Measurements from ENCODE around the gene CPOX. TPM values are rescaled to one million over a fixed set of nuclear protein-coding genes. Genes with fewer than 3 reads are reported as not detected.

The CPOX gene
- total RNA-seq, 4 donors from 2014 or later = 9.8 to 25.6 (median 15.1) TPM

DNA sequence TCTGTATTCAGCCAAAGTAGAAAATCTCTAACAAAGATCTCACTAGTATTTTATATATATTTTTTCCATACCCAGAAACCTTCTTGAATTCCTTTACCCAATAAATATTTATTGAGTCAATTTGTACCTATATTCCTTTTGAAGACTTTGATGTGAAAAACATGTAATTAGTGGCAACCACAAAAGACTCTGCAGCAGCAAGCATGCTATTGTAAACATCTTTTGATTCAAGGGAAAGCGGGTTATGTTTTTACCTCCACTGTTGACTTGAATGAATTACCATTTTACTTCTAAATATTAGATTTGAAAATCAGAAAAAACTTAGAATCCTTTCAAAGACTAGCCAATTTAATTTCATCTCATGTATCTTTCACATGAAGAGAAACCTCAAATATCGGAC, 59.2 kb downstream of the CPOX start:
- Histone ChIP-seq H3K36me3 (no peaks in the 10 kb centered on the region), H3K4me1 (no peaks in the 10 kb centered on the region), H3K9me3 (no peaks in the 10 kb centered on the region), H3K27me3 (no peaks in the 10 kb centered on the region), H3K27ac (no peak overlapping the region), H3K4me3 (no peak overlapping the region)
- ATAC-seq (no peak), DNase-seq (no peak)
- in situ Hi-C loops (cut with MboI; ENCODE audit: low sequenced_read_pairs in 4 of 4) (no loop called here), intact Hi-C loops (cut with DNase I; ENCODE audit: low total_unique reads) (no loop called here)
- no peak for TF ChIP-seq CTCF (IDR thresholded peaks at IDR 0.05 in 4 of 5, conservative IDR thresholded peaks at IDR 0.05 in 1 of 5)
- no peak for TF ChIP-seq POLR2A (IDR thresholded peaks at IDR 0.05)

DNA sequence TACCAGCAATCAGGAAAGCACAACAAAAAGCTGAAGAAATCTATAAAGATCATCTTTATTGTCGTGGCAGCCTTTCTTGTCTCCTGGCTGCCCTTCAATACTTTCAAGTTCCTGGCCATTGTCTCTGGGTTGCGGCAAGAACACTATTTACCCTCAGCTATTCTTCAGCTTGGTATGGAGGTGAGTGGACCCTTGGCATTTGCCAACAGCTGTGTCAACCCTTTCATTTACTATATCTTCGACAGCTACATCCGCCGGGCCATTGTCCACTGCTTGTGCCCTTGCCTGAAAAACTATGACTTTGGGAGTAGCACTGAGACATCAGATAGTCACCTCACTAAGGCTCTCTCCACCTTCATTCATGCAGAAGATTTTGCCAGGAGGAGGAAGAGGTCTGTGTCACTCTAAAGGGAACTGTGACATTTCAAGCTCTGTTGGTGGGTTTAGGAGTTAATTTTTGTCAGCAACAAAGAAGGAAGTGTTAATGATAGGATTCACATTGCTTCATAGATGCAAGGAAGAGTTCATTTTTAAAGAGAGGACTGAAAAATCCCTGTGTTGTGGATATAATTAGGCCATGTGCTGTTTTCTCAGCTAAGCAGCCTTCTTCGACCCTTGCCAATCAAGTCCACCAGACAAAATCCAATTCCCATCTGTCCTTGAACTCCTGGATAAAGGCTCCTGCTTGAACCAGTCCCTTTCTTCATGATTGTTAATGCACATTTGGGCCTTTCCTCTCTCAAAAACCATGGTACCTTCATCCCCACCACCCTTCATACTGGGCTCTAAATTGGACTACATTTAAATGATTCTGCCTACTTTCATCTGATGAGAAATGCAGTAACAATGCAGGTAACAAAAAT, 60.5 kb downstream of the CPOX start:
- intact Hi-C loops (cut with DNase I; ENCODE audit: low total_unique reads) = no loop called here

DNA sequence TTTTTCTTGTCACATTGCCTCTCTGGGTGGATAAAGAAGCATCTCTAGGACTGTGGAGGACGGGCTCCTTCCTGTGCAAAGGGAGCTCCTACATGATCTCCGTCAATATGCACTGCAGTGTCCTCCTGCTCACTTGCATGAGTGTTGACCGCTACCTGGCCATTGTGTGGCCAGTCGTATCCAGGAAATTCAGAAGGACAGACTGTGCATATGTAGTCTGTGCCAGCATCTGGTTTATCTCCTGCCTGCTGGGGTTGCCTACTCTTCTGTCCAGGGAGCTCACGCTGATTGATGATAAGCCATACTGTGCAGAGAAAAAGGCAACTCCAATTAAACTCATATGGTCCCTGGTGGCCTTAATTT, 61.2 kb downstream of the CPOX start:
- no peak for TF ChIP-seq POLR2A (IDR thresholded peaks at IDR 0.05)
- no peak for TF ChIP-seq CTCF (IDR thresholded peaks at IDR 0.05 in 4 of 5, conservative IDR thresholded peaks at IDR 0.05 in 1 of 5)
- H3K9me3 ChIP-seq = no peaks in the 10 kb centered on the region
- ATAC-seq (no peak), DNase-seq (no peak)
- in situ Hi-C loops (cut with MboI; ENCODE audit: low sequenced_read_pairs in 4 of 4) = no loop called here
- intact Hi-C loops (cut with DNase I; ENCODE audit: low total_unique reads) = no loop called here
- no peak overlapping the region for H3K27ac ChIP-seq
- no peaks in the 10 kb centered on the region for H3K27me3 ChIP-seq
- H3K4me3 ChIP-seq = no peak overlapping the region
- no peaks in the 10 kb centered on the region for H3K4me1 ChIP-seq
- no peaks in the 10 kb centered on the region for H3K36me3 ChIP-seq

More for the DNA sequence above, 60.5 kb downstream of the CPOX start:
- ATAC-seq (no peak), DNase-seq (no peak)
- no peak overlapping the region for H3K27ac ChIP-seq
- in situ Hi-C loops (cut with MboI; ENCODE audit: low sequenced_read_pairs in 4 of 4) = no loop called here
- TF ChIP-seq POLR2A (IDR thresholded peaks at IDR 0.05) (no peak), CTCF (IDR thresholded peaks at IDR 0.05 in 4 of 5, conservative IDR thresholded peaks at IDR 0.05 in 1 of 5) (no peak)
- H3K4me3 ChIP-seq = no peak overlapping the region
- H3K36me3 ChIP-seq = no peaks in the 10 kb centered on the region
- H3K27me3 ChIP-seq = no peaks in the 10 kb centered on the region
- no peaks in the 10 kb centered on the region for H3K9me3 ChIP-seq
- H3K4me1 ChIP-seq = no peaks in the 10 kb centered on the region

- Histone ChIP-seq H3K9me3 (no peaks in the 10 kb centered on the region), H3K27ac (no peak within 1 kb of the TSS), H3K4me3 (no peak within 1 kb of the TSS), H3K36me3 (no peaks in the 10 kb centered on the region), H3K27me3 (no peaks in the 10 kb centered on the region), H3K4me1 (no peaks in the 10 kb centered on the region)
- in situ Hi-C loops (cut with MboI; ENCODE audit: low sequenced_read_pairs in 4 of 4) (no loop called here), intact Hi-C loops (cut with DNase I; ENCODE audit: low total_unique reads) (no loop called here)
- no peak for DNase-seq
- ATAC-seq = no peak
- TF ChIP-seq POLR2A (IDR thresholded peaks at IDR 0.05) = no peak
- TF ChIP-seq CTCF (IDR thresholded peaks at IDR 0.05 in 4 of 5, conservative IDR thresholded peaks at IDR 0.05 in 1 of 5) = no peak
These were observed 61.7 kb downstream of the CPOX start, which contains the start of gene GPR15 for GRCh38 chr3:98531622-98532274. Gene GPR15, plus strand, starts transcription at chr3:98531978. Its CDS starts 56 bp downstream, at chr3:98532034.

All from gastrocnemius medialis (tissue), 4 donors.